ENCODE data around the gene CLPTM1.
"Not testable (repeated sequence)": the region's sequence is repeated elsewhere in the genome, so short reads cannot be mapped to it uniquely, and the experiment has no call there.

Gene CLPTM1

GRCh38 chr19:44943801-44944249, 11.4 kb upstream of the CLPTM1 start:
- DNase-seq (ENCODE audit: low spot score), result no peak

- DNase-seq (ENCODE audit: low spot score), result no peak
Measured at GRCh38 chr19:44947041-44947581, 8.1 kb upstream of the CLPTM1 start.

- DNase-seq (ENCODE audit: low spot score), result no peak
Measured at GRCh38 chr19:44948237-44948636, 6.9 kb upstream of the CLPTM1 start.

- DNase-seq (ENCODE audit: low spot score), result no peak
Measured at GRCh38 chr19:44948763-44949374, 6.3 kb upstream of the CLPTM1 start.

GRCh38 chr19:44949550-44949949, 5.6 kb upstream of the CLPTM1 start:
- DNase-seq (ENCODE audit: low spot score), result no peak

- DNase-seq (ENCODE audit: low spot score), result peak; percentile 77
Measured at GRCh38 chr19:44951179-44952159, 3.7 kb upstream of the CLPTM1 start.

GRCh38 chr19:44954278-44954648, 917 bp upstream of the CLPTM1 start:
- no peak for DNase-seq (ENCODE audit: low spot score)

GRCh38 chr19:44955505-44956439, 592 bp downstream of the CLPTM1 start:
- DNase-seq (ENCODE audit: low spot score), result peak; percentile 70

- DNase-seq (ENCODE audit: low spot score), result no peak
Measured at GRCh38 chr19:44957526-44957925, 2.3 kb downstream of the CLPTM1 start.

GRCh38 chr19:44958090-44958489, 2.9 kb downstream of the CLPTM1 start:
- DNase-seq (ENCODE audit: low spot score), result no peak

- DNase-seq (ENCODE audit: low spot score), result no peak
Measured at GRCh38 chr19:44959691-44960090, 4.5 kb downstream of the CLPTM1 start.

GRCh38 chr19:44960906-44961728, 5.9 kb downstream of the CLPTM1 start:
- no peak for DNase-seq (ENCODE audit: low spot score)

GRCh38 chr19:44961821-44962220, 6.6 kb downstream of the CLPTM1 start:
- DNase-seq (ENCODE audit: low spot score), result no peak

GRCh38 chr19:44968118-44968517, 12.9 kb downstream of the CLPTM1 start:
- no peak for DNase-seq (ENCODE audit: low spot score)

- DNase-seq (ENCODE audit: low spot score), result no peak
Measured at GRCh38 chr19:44968670-44969069, 13.5 kb downstream of the CLPTM1 start.

GRCh38 chr19:44969437-44969836, 14.3 kb downstream of the CLPTM1 start:
- no peak for DNase-seq (ENCODE audit: low spot score)

- not testable (repeated sequence) for DNase-seq (ENCODE audit: low spot score)
Measured at GRCh38 chr19:44971451-44971850, 16.3 kb downstream of the CLPTM1 start.

GRCh38 chr19:44972802-44973201, 17.6 kb downstream of the CLPTM1 start:
- no peak for DNase-seq (ENCODE audit: low spot score)

- DNase-seq (ENCODE audit: low spot score), result no peak
Measured at GRCh38 chr19:44973982-44974735, 19.0 kb downstream of the CLPTM1 start.

GRCh38 chr19:44974857-44975256, 19.7 kb downstream of the CLPTM1 start:
- DNase-seq (ENCODE audit: low spot score), result no peak

Measured in left forelimb (tissue), 1 donor.